8988T (cell line): ENCODE results near the gene EIF4G3.
"Not testable (repeated sequence)": the region's sequence is repeated elsewhere in the genome, so short reads cannot be mapped to it uniquely, and the experiment has no call there.

Experiments used
- DNase-seq: peaks from one replicate; pipeline ENCODE4 v3.0.0; 2011

EIF4G3 gene

GRCh38 chr1:20851791-20852190 is 324.9 kb downstream of the EIF4G3 start:
- not testable (repeated sequence) for DNase-seq

- no peak for DNase-seq
Observed at GRCh38 chr1:20850021-20850420, 326.7 kb downstream of the EIF4G3 start.

GRCh38 chr1:20849100-20849499 is 327.6 kb downstream of the EIF4G3 start:
- DNase-seq: no peak

- no peak for DNase-seq
Observed at GRCh38 chr1:20848162-20848561, 328.5 kb downstream of the EIF4G3 start.

GRCh38 chr1:20847611-20848080 is 329.1 kb downstream of the EIF4G3 start:
- no peak for DNase-seq

- no peak for DNase-seq
Observed at GRCh38 chr1:20846461-20847374, 330.0 kb downstream of the EIF4G3 start.

- no peak for DNase-seq
Observed at GRCh38 chr1:20840731-20841130, 336.0 kb downstream of the EIF4G3 start.

- no peak for DNase-seq
Observed at GRCh38 chr1:20837554-20838192, 339.0 kb downstream of the EIF4G3 start.

- DNase-seq: no peak
Observed at GRCh38 chr1:20836230-20836629, 340.5 kb downstream of the EIF4G3 start.

- DNase-seq: no peak
Observed at GRCh38 chr1:20834780-20835179, 341.9 kb downstream of the EIF4G3 start.

GRCh38 chr1:20834192-20834591 is 342.5 kb downstream of the EIF4G3 start:
- no peak for DNase-seq

GRCh38 chr1:20830378-20830777 is 346.3 kb downstream of the EIF4G3 start:
- DNase-seq: no peak

GRCh38 chr1:20829946-20830345 is 346.8 kb downstream of the EIF4G3 start:
- no peak for DNase-seq

- no peak for DNase-seq
Observed at GRCh38 chr1:20829531-20829930, 347.2 kb downstream of the EIF4G3 start.

- no peak for DNase-seq
Observed at GRCh38 chr1:20823845-20824244, 352.9 kb downstream of the EIF4G3 start.

- no peak for DNase-seq
Observed at GRCh38 chr1:20821466-20821865, 355.2 kb downstream of the EIF4G3 start.

- no peak for DNase-seq
Observed at GRCh38 chr1:20819818-20820217, 356.9 kb downstream of the EIF4G3 start.

GRCh38 chr1:20814534-20814871 is 362.2 kb downstream of the EIF4G3 start:
- DNase-seq: no peak

- DNase-seq: no peak
Observed at GRCh38 chr1:20811916-20812315, 364.8 kb downstream of the EIF4G3 start.

- DNase-seq: no peak
Observed at GRCh38 chr1:20793236-20793635, 383.5 kb downstream of the EIF4G3 start.

GRCh38 chr1:20792196-20792595 is 384.5 kb downstream of the EIF4G3 start:
- no peak for DNase-seq

GRCh38 chr1:20790785-20791184 is 385.9 kb downstream of the EIF4G3 start:
- no peak for DNase-seq

GRCh38 chr1:20789598-20789997 is 387.1 kb downstream of the EIF4G3 start:
- DNase-seq: not testable (repeated sequence)
